K562 (cell line): Measurements from ENCODE around the gene LYPLA2. TPM values are rescaled to one million over a fixed set of nuclear protein-coding genes. Genes with fewer than 3 reads are reported as not detected.
A peak's percentile ranks its signal among the peaks of the same experiment; 100 is the strongest.

Source experiments
- BCOR ChIP-seq: fragments of 450-650 bp; IDR thresholded peaks from 2 replicates; pipeline ENCODE4 v1.6.1; 2016
- CREBBP ChIP-seq: IDR thresholded peaks from one replicate; pipeline ENCODE4 v1.6.1; 2012; ENCODE audit warnings: low read depth, mild to moderate bottlenecking, control low read depth, inconsistent platforms, low read length
- TEAD2 ChIP-seq: fragments of 450-650 bp; IDR thresholded peaks from 2 replicates; pipeline ENCODE4 v1.6.1; 2016; ENCODE audit warnings: missing genetic modification characterization, control low read depth, missing compliant biosample characterization
- ZFP30 ChIP-seq: fragments of 250-450 bp; sonication (Bioruptor Pico); IDR thresholded peaks from 2 replicates; pipeline ENCODE4 v1.8.0; 2022; ENCODE audit warnings: moderate library complexity, mild to moderate bottlenecking, inconsistent platforms, borderline replicate concordance
- ZNF124 ChIP-seq: sonication (generic); formaldehyde crosslinking; IDR thresholded peaks from 2 replicates; pipeline ENCODE4 v1.8.1; 2022; ENCODE audit warnings: missing genetic modification reagents
- polyA plus RNA-seq, 8 experiments: library from polyadenylated mRNA; depleted of rRNA in 4 of 8; stranded (reverse) in 5 of 8; unstranded in 3 of 8; fragments of >200 nt; fragmentation: Nextera tagmentation in 2 of 8; fragmentation: Illumina TruSeq in 1 of 8; extraction: Ambion mirVana in 2 of 8; extraction: Trizol in 1 of 8; gene quantifications; 2 replicates each; pipeline versions ENCODE4 v1.2.1 to v1.2.3, GENCODE V29; 2011 to 2014; ENCODE audit warnings: inconsistent platforms in 1 of 8, missing spikeins in 1 of 8
- total RNA-seq, 7 experiments: library from RNA; depleted of rRNA in 6 of 7; stranded (reverse); fragments of >200 nt in 6 of 7; fragmentation: Illumina TruSeq in 2 of 7; extraction: Trizol in 2 of 7; gene quantifications; 2 replicates each; pipeline versions ENCODE4 v1.2.1 to v1.2.3, GENCODE V29; 2011 to 2021; ENCODE audit warnings: low replicate concordance in 1 of 7
- TF ChIP-seq, protein P1 (sequence below), 2 experiments: fragments of 450-650 bp; formaldehyde crosslinking in 1 of 2; IDR thresholded peaks; 2 replicates each; pipeline versions ENCODE4 v1.4.0 to v1.6.1; 2014 to 2020; ENCODE audit warnings: mild to moderate bottlenecking in 2 of 2, borderline replicate concordance in 1 of 2, low read depth in 1 of 2
- TF ChIP-seq, protein P2 (sequence below): fragments of 450-650 bp; IDR thresholded peaks from 2 replicates; pipeline ENCODE4 v1.6.1; 2016; ENCODE audit warnings: missing biosample characterization, missing genetic modification characterization
- TF ChIP-seq, protein P3 (sequence below): fragments of 150-350 bp; IDR thresholded peaks from 2 replicates; pipeline ENCODE4 v1.6.1; 2014; ENCODE audit warnings: low read depth, mild to moderate bottlenecking, low read length, borderline replicate concordance
- TF ChIP-seq, protein P4 (sequence below): fragments of 250-450 bp; sonication (Bioruptor Pico); IDR thresholded peaks from 2 replicates; pipeline ENCODE4 v1.8.0; 2022; ENCODE audit warnings: moderate library complexity, mild to moderate bottlenecking, inconsistent platforms

The LYPLA2 gene
- total and polyA plus RNA-seq, 9 of the 15 experiments (the other 6 are each of a cell fraction or from before 2014, with no cell fraction given): 3.9 to 128 (median 60.1) TPM

DNA sequence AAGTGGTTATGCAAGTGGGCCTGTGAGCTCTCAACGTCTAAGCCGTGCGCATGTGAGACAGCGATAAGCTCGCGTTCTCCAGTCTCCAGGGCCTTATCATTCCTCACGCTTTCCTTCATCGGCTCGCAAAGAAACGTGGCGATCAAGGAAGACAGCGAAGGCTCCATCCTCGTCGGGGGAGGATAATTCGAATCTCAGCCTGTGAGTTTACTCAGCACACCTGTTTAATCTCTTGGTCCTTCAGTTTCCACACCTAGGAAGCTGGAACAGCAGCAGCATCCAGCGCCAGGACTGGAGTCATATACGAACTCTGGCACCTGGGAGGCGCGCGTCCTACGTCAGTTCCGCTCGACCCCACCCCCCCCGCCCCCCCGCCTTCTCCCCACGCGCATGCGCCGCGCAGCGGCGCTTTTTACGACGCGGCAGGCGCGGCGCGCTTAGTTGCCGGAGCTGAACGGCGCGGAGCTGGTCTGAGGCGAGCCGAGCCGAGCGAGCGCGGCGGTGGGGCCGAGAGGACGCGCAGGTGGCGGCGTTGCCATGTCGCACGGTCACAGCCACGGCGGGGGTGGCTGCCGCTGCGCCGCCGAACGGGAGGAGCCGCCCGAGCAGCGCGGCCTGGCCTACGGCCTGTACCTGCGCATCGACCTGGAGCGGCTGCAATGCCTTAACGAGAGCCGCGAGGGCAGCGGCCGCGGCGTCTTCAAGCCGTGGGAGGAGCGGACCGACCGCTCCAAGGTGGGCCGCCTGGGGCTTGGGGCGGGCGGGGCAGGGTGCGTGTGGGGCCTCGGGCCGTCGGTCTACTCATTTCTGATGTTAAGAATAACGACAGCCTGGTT is 12.7 kb upstream of the LYPLA2 start, which contains the start of gene PITHD1 (continued):
- TF ChIP-seq, protein P1, sequence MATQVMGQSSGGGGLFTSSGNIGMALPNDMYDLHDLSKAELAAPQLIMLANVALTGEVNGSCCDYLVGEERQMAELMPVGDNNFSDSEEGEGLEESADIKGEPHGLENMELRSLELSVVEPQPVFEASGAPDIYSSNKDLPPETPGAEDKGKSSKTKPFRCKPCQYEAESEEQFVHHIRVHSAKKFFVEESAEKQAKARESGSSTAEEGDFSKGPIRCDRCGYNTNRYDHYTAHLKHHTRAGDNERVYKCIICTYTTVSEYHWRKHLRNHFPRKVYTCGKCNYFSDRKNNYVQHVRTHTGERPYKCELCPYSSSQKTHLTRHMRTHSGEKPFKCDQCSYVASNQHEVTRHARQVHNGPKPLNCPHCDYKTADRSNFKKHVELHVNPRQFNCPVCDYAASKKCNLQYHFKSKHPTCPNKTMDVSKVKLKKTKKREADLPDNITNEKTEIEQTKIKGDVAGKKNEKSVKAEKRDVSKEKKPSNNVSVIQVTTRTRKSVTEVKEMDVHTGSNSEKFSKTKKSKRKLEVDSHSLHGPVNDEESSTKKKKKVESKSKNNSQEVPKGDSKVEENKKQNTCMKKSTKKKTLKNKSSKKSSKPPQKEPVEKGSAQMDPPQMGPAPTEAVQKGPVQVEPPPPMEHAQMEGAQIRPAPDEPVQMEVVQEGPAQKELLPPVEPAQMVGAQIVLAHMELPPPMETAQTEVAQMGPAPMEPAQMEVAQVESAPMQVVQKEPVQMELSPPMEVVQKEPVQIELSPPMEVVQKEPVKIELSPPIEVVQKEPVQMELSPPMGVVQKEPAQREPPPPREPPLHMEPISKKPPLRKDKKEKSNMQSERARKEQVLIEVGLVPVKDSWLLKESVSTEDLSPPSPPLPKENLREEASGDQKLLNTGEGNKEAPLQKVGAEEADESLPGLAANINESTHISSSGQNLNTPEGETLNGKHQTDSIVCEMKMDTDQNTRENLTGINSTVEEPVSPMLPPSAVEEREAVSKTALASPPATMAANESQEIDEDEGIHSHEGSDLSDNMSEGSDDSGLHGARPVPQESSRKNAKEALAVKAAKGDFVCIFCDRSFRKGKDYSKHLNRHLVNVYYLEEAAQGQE (IDR thresholded peaks at IDR 0.05; ENCODE audit: borderline replicate concordance): peak; percentile 38
- TF ChIP-seq, protein P1 (CRISPR knock-in tag; IDR thresholded peaks at IDR 0.05; ENCODE audit: low read depth): no peak
- TF ChIP-seq ZFP30 (CRISPR knock-in tag) (no peak), ZNF124 (CRISPR knock-in tag) (no peak), CREBBP (no peak), TEAD2 (no peak), BCOR (peak; percentile 76)
- TF ChIP-seq, protein P2, sequence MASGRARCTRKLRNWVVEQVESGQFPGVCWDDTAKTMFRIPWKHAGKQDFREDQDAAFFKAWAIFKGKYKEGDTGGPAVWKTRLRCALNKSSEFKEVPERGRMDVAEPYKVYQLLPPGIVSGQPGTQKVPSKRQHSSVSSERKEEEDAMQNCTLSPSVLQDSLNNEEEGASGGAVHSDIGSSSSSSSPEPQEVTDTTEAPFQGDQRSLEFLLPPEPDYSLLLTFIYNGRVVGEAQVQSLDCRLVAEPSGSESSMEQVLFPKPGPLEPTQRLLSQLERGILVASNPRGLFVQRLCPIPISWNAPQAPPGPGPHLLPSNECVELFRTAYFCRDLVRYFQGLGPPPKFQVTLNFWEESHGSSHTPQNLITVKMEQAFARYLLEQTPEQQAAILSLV (tag): 0 out of 2 replicates have a peak, but pooled peaks have one; percentile 51
- TF ChIP-seq, protein P3, sequence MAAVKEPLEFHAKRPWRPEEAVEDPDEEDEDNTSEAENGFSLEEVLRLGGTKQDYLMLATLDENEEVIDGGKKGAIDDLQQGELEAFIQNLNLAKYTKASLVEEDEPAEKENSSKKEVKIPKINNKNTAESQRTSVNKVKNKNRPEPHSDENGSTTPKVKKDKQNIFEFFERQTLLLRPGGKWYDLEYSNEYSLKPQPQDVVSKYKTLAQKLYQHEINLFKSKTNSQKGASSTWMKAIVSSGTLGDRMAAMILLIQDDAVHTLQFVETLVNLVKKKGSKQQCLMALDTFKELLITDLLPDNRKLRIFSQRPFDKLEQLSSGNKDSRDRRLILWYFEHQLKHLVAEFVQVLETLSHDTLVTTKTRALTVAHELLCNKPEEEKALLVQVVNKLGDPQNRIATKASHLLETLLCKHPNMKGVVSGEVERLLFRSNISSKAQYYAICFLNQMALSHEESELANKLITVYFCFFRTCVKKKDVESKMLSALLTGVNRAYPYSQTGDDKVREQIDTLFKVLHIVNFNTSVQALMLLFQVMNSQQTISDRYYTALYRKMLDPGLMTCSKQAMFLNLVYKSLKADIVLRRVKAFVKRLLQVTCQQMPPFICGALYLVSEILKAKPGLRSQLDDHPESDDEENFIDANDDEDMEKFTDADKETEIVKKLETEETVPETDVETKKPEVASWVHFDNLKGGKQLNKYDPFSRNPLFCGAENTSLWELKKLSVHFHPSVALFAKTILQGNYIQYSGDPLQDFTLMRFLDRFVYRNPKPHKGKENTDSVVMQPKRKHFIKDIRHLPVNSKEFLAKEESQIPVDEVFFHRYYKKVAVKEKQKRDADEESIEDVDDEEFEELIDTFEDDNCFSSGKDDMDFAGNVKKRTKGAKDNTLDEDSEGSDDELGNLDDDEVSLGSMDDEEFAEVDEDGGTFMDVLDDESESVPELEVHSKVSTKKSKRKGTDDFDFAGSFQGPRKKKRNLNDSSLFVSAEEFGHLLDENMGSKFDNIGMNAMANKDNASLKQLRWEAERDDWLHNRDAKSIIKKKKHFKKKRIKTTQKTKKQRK: no peak
- TF ChIP-seq, protein P4, sequence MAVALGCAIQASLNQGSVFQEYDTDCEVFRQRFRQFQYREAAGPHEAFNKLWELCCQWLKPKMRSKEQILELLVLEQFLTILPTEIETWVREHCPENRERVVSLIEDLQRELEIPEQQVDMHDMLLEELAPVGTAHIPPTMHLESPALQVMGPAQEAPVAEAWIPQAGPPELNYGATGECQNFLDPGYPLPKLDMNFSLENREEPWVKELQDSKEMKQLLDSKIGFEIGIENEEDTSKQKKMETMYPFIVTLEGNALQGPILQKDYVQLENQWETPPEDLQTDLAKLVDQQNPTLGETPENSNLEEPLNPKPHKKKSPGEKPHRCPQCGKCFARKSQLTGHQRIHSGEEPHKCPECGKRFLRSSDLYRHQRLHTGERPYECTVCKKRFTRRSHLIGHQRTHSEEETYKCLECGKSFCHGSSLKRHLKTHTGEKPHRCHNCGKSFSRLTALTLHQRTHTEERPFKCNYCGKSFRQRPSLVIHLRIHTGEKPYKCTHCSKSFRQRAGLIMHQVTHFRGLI: no peak
